Muscle layer of duodenum (tissue), 2 donors: Measurements from ENCODE around the gene MRPS18B.
A peak's percentile ranks its signal among the peaks of the same experiment; 100 is the strongest.
"Not testable (repeated sequence)": the region's sequence is repeated elsewhere in the genome, so short reads cannot be mapped to it uniquely, and the experiment has no call there.

Experiments
- H3K27ac ChIP-seq: one replicate; pipeline ENCODE4 v1.7.0; 2013; ENCODE audit warnings: mild to moderate bottlenecking, low read length
- H3K27me3 ChIP-seq: one replicate; pipeline ENCODE4 v1.7.0; 2013; ENCODE audit warnings: low read depth, mild to moderate bottlenecking, control low read depth, low read length
- H3K36me3 ChIP-seq, 2 donors: one replicate each; pipeline ENCODE4 v1.7.0; 2013; ENCODE audit warnings: low read length in 2 of 2, control low read depth in 1 of 2, mild to moderate bottlenecking in 1 of 2; ENCODE audit not compliant: insufficient read depth in 2 of 2, control insufficient read depth in 1 of 2
- H3K4me1 ChIP-seq, 2 donors: one replicate each; pipeline ENCODE4 v1.7.0; 2013; ENCODE audit warnings: low read length in 2 of 2, mild to moderate bottlenecking in 2 of 2, control low read depth in 1 of 2, moderate library complexity in 1 of 2; ENCODE audit not compliant: insufficient read depth in 2 of 2, control insufficient read depth in 1 of 2
- H3K4me3 ChIP-seq, 2 donors: one replicate each; pipeline ENCODE4 v1.7.0; 2013; ENCODE audit warnings: low read length in 2 of 2, low read depth in 1 of 2, mild to moderate bottlenecking in 1 of 2
- H3K9me3 ChIP-seq, 2 donors: one replicate each; pipeline ENCODE4 v1.7.0; 2013; ENCODE audit warnings: low read length in 2 of 2, control low read depth in 1 of 2, mild to moderate bottlenecking in 1 of 2; ENCODE audit not compliant: control insufficient read depth in 1 of 2
- donor health status: healthy.

MRPS18B gene

GRCh38 chr6:30646450-30647241, 29.0 kb downstream of the MRPS18B start, which contains the start of gene C6orf136:
Gene C6orf136, plus strand, starts transcription at chr6:30647133. Its CDS starts 99 bp downstream, at chr6:30647232.
- Histone ChIP-seq H3K9me3 (no peaks in the 10 kb centered on the region), H3K4me1 (peaks cover 11 to 16% of the 10 kb centered on the region in 2 donors), H3K27me3 (no peaks in the 10 kb centered on the region), H3K27ac (peak within 1 kb of the TSS; percentile 86), H3K4me3 (peak within 1 kb of the TSS; percentile 75 to 90), H3K36me3 (peaks cover 19% of the 10 kb centered on the region in 2 donors)

GRCh38 chr6:30647242-30648116, 29.8 kb downstream of the MRPS18B start:
- Histone ChIP-seq H3K9me3 (no peaks in the 10 kb centered on the region), H3K4me3 (peak overlapping the region; percentile 75 to 90), H3K27ac (peak overlapping the region; percentile 86), H3K4me1 (peaks cover 11 to 16% of the 10 kb centered on the region in 2 donors), H3K36me3 (peaks cover 18 to 28% of the 10 kb centered on the region in 2 donors), H3K27me3 (no peaks in the 10 kb centered on the region)

- no peaks in the 10 kb centered on the region for H3K9me3 ChIP-seq
- H3K4me3 ChIP-seq, result no peak overlapping the region
- H3K27ac ChIP-seq, result no peak overlapping the region
- H3K36me3 ChIP-seq, result peaks cover 42 to 58% of the 10 kb centered on the region in 2 donors
- H3K27me3 ChIP-seq, result no peaks in the 10 kb centered on the region
- peaks cover 9 to 14% of the 10 kb centered on the region in 2 donors for H3K4me1 ChIP-seq
Measured at GRCh38 chr6:30651143-30651542, 33.5 kb downstream of the MRPS18B start.

GRCh38 chr6:30654798-30655742, 37.4 kb downstream of the MRPS18B start:
- H3K4me1 ChIP-seq, result no peaks in the 10 kb centered on the region

GRCh38 chr6:30655743-30656094, 38.1 kb downstream of the MRPS18B start:
- Histone ChIP-seq H3K4me1 (no peaks in the 10 kb centered on the region), H3K4me3 (no peak overlapping the region), H3K27me3 (no peaks in the 10 kb centered on the region), H3K9me3 (no peaks in the 10 kb centered on the region), H3K27ac (no peak overlapping the region), H3K36me3 (peaks cover 73 to 93% of the 10 kb centered on the region in 2 donors)

More at GRCh38 chr6:30654798-30655742, 37.4 kb downstream of the MRPS18B start:
- Histone ChIP-seq H3K36me3 (peaks cover 69 to 88% of the 10 kb centered on the region in 2 donors), H3K9me3 (no peaks in the 10 kb centered on the region), H3K27ac (no peak overlapping the region), H3K4me3 (no peak overlapping the region), H3K27me3 (no peaks in the 10 kb centered on the region)

- Histone ChIP-seq H3K9me3 (no peaks in the 10 kb centered on the region), H3K36me3 (peaks cover 77 to 91% of the 10 kb centered on the region in 2 donors), H3K27ac (no peak overlapping the region), H3K27me3 (no peaks in the 10 kb centered on the region), H3K4me1 (no peaks in the 10 kb centered on the region), H3K4me3 (no peak overlapping the region)
Measured at GRCh38 chr6:30656513-30656912, 38.9 kb downstream of the MRPS18B start.

- Histone ChIP-seq H3K9me3 (no peaks in the 10 kb centered on the region), H3K36me3 (peaks cover 83 to 91% of the 10 kb centered on the region in 2 donors), H3K27me3 (no peaks in the 10 kb centered on the region)
Measured at GRCh38 chr6:30657454-30657853, 39.8 kb downstream of the MRPS18B start.

GRCh38 chr6:30657922-30658321, 40.3 kb downstream of the MRPS18B start:
- H3K27me3 ChIP-seq, H3K4me1 ChIP-seq, H3K4me3 ChIP-seq, H3K9me3 ChIP-seq, H3K27ac ChIP-seq: not testable (repeated sequence)
- H3K36me3 ChIP-seq, result peaks cover 84 to 91% of the 10 kb centered on the region in 2 donors

More at GRCh38 chr6:30657454-30657853, 39.8 kb downstream of the MRPS18B start:
- H3K4me3 ChIP-seq, result no peak overlapping the region
- H3K27ac ChIP-seq, result no peak overlapping the region
- no peaks in the 10 kb centered on the region for H3K4me1 ChIP-seq

- no peak overlapping the region for H3K27ac ChIP-seq
- H3K4me1 ChIP-seq, result no peaks in the 10 kb centered on the region
- peaks cover 57 to 72% of the 10 kb centered on the region in 2 donors for H3K36me3 ChIP-seq
- no peaks in the 10 kb centered on the region for H3K9me3 ChIP-seq
- no peaks in the 10 kb centered on the region for H3K27me3 ChIP-seq
- H3K4me3 ChIP-seq, result no peak overlapping the region
Measured at GRCh38 chr6:30664994-30665767, 47.5 kb downstream of the MRPS18B start.

GRCh38 chr6:30666300-30666699, 48.7 kb downstream of the MRPS18B start:
- H3K36me3 ChIP-seq, result peaks cover 60 to 74% of the 10 kb centered on the region in 2 donors
- H3K4me3 ChIP-seq, H3K4me1 ChIP-seq, H3K27me3 ChIP-seq, H3K9me3 ChIP-seq, H3K27ac ChIP-seq: not testable (repeated sequence)
